Astrocyte of the cerebellum (primary cell): ENCODE measurements around the gene HEMK1.

ENCODE experiments used
- DNase-seq: peaks from one replicate; pipeline ENCODE4 v3.0.0-alpha.2; 2011; ENCODE audit warnings: low read depth
- H3K4me3 ChIP-seq: 2 replicates; pipeline ENCODE4 v1.5.1; 2011; ENCODE audit warnings: mild to moderate bottlenecking, low read depth, low read length, moderate library complexity
- in situ Hi-C: cut with HindIII; loops from 2 replicates; pipeline ENCODE4 v1.10.0; 2017; ENCODE audit warnings: low sequenced_read_pairs
- TF ChIP-seq, protein P1 (sequence below): IDR thresholded peaks from 2 replicates; pipeline ENCODE4 v1.5.1; 2012; ENCODE audit warnings: low read length, low read depth, moderate library complexity, mild to moderate bottlenecking; ENCODE audit errors: missing control alignments

Gene HEMK1

GRCh38 chr3:50632450-50632849 is 63.1 kb downstream of the HEMK1 start:
- no peak overlapping the region for H3K4me3 ChIP-seq
- DNase-seq = no peak
- in situ Hi-C loops = no loop called here
- TF ChIP-seq, protein P1, sequence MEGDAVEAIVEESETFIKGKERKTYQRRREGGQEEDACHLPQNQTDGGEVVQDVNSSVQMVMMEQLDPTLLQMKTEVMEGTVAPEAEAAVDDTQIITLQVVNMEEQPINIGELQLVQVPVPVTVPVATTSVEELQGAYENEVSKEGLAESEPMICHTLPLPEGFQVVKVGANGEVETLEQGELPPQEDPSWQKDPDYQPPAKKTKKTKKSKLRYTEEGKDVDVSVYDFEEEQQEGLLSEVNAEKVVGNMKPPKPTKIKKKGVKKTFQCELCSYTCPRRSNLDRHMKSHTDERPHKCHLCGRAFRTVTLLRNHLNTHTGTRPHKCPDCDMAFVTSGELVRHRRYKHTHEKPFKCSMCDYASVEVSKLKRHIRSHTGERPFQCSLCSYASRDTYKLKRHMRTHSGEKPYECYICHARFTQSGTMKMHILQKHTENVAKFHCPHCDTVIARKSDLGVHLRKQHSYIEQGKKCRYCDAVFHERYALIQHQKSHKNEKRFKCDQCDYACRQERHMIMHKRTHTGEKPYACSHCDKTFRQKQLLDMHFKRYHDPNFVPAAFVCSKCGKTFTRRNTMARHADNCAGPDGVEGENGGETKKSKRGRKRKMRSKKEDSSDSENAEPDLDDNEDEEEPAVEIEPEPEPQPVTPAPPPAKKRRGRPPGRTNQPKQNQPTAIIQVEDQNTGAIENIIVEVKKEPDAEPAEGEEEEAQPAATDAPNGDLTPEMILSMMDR = no peak

DNA sequence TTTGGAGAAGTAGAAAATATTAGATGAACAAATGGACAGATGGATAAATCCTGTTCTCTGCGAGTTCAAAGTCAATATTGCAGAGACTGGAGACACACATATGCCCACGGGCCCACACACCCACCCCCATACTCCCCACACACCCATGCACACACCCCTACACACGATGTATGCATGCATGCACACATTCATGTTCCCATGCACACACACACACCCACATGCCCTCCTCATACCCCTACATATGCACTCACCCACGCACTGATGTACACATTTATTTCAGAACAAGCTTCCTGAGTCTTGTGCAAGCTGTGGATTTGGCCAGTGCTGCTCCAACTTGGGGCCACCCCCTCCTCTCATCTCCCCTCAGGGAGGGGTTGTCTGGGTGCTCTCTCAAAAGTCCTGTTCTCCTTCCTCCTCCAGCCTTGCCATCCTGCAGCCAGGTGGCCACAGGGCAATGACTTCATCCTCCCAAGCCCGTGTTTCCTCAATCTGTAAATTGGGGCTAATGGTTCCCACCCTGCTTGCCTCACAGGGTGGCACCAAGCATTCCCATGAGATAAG is 64.0 kb downstream of the HEMK1 start:
- DNase-seq = no peak
- TF ChIP-seq, protein P1 = no peak
- H3K4me3 ChIP-seq = no peak overlapping the region
- in situ Hi-C loops = no loop called here

- no peak overlapping the region for H3K4me3 ChIP-seq
- TF ChIP-seq, protein P1 = no peak
- no peak for DNase-seq
- in situ Hi-C loops = no loop called here
These were observed 65.7 kb downstream of the HEMK1 start for GRCh38 chr3:50635066-50635465.

- DNase-seq = no peak
- in situ Hi-C loops = no loop called here
- TF ChIP-seq, protein P1 = no peak
- no peak overlapping the region for H3K4me3 ChIP-seq
These were observed 67.7 kb downstream of the HEMK1 start for GRCh38 chr3:50637011-50637410.

DNA sequence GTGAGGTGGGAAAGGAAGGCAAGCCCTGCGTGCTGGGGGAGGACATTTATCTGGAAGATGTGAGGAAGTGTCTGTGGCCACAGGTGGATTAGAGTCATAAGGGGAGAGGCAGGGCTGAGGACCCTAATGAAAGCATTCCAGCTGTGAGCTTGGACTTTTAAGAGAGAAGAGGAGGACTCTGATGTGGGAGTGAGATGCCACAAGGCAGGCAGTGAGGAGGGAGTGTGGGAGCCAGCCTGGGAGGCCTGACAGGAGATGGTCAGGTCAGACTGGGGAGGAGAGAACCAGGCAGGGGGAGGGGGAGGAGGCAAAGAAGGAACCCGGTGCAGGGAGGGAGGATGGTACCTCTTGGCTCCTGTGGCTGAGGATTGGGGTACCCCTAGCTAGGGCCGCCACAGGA is 68.6 kb downstream of the HEMK1 start:
- in situ Hi-C loops = no loop called here
- DNase-seq = no peak
- TF ChIP-seq, protein P1 = no peak
- no peak overlapping the region for H3K4me3 ChIP-seq

DNA sequence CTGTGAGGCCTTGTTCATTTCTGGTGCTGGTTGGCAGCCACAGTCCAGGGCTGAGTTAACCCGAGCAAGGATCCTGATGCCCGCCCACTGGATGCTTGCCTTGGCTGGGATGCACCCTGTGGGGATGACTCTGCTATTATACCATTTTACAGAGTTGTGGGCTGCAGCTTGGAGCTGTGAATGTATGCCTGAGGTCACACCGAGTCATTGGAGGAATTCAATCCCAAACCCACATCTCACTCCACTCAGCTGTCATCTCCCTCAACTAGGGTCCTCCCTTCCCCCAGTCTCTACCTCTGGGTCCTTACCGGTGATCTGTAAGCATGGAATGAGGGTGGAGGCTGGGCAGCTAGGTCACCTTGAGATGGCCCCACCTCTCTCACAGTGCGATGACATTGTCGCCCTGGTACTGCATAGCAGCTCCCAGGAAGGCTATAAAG is 69.8 kb downstream of the HEMK1 start:
- peak; percentile 37 for DNase-seq
- no peak overlapping the region for H3K4me3 ChIP-seq
- TF ChIP-seq, protein P1 = no peak
- in situ Hi-C loops = no loop called here
